B cell (primary cell): ENCODE measurements around the gene TAS2R4.

Source experiments
- EZH2 ChIP-seq: IDR thresholded peaks from 2 replicates; pipeline ENCODE4 v1.6.1; 2012; ENCODE audit warnings: borderline replicate concordance, low read depth, mild to moderate bottlenecking, moderate library complexity, low read length; ENCODE audit not compliant: insufficient read depth, poor library complexity, severe bottlenecking
- TF ChIP-seq, protein P1 (sequence below): fragments of 200-600 bp; IDR thresholded peaks from one replicate; pipeline ENCODE4 v1.8.0; 2022; ENCODE audit warnings: antibody characterized with exemption, mild to moderate bottlenecking

DNA sequence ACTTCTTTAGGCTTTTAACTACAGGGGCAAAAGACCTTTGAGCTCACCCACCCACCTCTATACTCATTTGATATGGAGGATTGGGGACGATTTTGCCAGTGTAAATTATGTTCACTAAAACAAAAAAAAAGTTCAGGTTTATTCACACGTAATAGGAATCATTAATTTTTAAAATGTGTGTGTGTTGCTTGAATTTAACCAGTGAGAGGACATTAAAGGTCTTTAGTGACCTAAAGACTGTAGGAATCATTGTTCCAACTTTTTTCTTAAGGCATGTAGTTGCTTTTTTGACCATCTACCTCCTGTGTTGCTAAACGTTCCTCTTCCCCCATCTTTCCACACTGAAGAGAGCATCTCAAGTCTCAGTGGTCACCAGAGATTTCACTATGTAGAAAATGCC, 37.2 kb upstream of the TAS2R4 start:
- TF ChIP-seq, protein P1, sequence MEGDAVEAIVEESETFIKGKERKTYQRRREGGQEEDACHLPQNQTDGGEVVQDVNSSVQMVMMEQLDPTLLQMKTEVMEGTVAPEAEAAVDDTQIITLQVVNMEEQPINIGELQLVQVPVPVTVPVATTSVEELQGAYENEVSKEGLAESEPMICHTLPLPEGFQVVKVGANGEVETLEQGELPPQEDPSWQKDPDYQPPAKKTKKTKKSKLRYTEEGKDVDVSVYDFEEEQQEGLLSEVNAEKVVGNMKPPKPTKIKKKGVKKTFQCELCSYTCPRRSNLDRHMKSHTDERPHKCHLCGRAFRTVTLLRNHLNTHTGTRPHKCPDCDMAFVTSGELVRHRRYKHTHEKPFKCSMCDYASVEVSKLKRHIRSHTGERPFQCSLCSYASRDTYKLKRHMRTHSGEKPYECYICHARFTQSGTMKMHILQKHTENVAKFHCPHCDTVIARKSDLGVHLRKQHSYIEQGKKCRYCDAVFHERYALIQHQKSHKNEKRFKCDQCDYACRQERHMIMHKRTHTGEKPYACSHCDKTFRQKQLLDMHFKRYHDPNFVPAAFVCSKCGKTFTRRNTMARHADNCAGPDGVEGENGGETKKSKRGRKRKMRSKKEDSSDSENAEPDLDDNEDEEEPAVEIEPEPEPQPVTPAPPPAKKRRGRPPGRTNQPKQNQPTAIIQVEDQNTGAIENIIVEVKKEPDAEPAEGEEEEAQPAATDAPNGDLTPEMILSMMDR = no peak
- no peak for TF ChIP-seq EZH2
